GM03348 (cell line): ENCODE measurements around the gene UACA.

ENCODE experiments used
- DNase-seq: peaks from one replicate; pipeline ENCODE4 v3.0.0; 2012; ENCODE audit warnings: low spot score

The UACA gene

GRCh38 chr15:70712271-70712670 lies 51.1 kb downstream of the UACA start:
- DNase-seq = no peak

GRCh38 chr15:70710714-70711113 lies 52.6 kb downstream of the UACA start:
- DNase-seq = no peak

GRCh38 chr15:70708839-70709238 lies 54.5 kb downstream of the UACA start:
- no peak for DNase-seq

GRCh38 chr15:70707686-70708300 lies 55.6 kb downstream of the UACA start:
- DNase-seq = no peak

- no peak for DNase-seq
Measured at GRCh38 chr15:70704731-70705130, 58.6 kb downstream of the UACA start.

GRCh38 chr15:70704166-70704565 lies 59.2 kb downstream of the UACA start:
- no peak for DNase-seq

- DNase-seq = no peak
Measured at GRCh38 chr15:70703096-70703878, 60.1 kb downstream of the UACA start.

GRCh38 chr15:70702584-70702983 lies 60.8 kb downstream of the UACA start:
- no peak for DNase-seq

GRCh38 chr15:70701891-70702568 lies 61.3 kb downstream of the UACA start:
- peak; percentile 29 for DNase-seq

GRCh38 chr15:70701171-70701570 lies 62.2 kb downstream of the UACA start:
- no peak for DNase-seq

GRCh38 chr15:70699890-70700289 lies 63.5 kb downstream of the UACA start:
- DNase-seq = no peak

GRCh38 chr15:70698836-70699390 lies 64.4 kb downstream of the UACA start:
- no peak for DNase-seq

GRCh38 chr15:70698426-70698825 lies 64.9 kb downstream of the UACA start:
- no peak for DNase-seq

- peak; percentile 19 for DNase-seq
Measured at GRCh38 chr15:70690491-70691276, 72.7 kb downstream of the UACA start.

GRCh38 chr15:70690021-70690420 lies 73.3 kb downstream of the UACA start:
- no peak for DNase-seq

- no peak for DNase-seq
Measured at GRCh38 chr15:70687482-70687881, 75.9 kb downstream of the UACA start.

GRCh38 chr15:70680817-70681216 lies 82.5 kb downstream of the UACA start:
- DNase-seq = no peak

- no peak for DNase-seq
Measured at GRCh38 chr15:70679919-70680231, 83.5 kb downstream of the UACA start.

GRCh38 chr15:70672081-70672480 lies 91.3 kb downstream of the UACA start:
- DNase-seq = peak; percentile 6

GRCh38 chr15:70670680-70671079 lies 92.7 kb downstream of the UACA start:
- DNase-seq = no peak

- no peak for DNase-seq
Measured at GRCh38 chr15:70669966-70670658, 93.2 kb downstream of the UACA start.
